ENCODE data around the gene TMEM254.
"Not testable (repeated sequence)": the region's sequence is repeated elsewhere in the genome, so short reads cannot be mapped to it uniquely, and the experiment has no call there.

Gene TMEM254

GRCh38 chr10:80075781-80076180 lies 2.7 kb upstream of the TMEM254 start:
- in situ Hi-C loops (cut with MboI; ENCODE audit: low sequenced_read_pairs), result no loop called here

- in situ Hi-C loops (cut with MboI; ENCODE audit: low sequenced_read_pairs), result no loop called here
Observed at GRCh38 chr10:80077869-80078447, 507 bp upstream of the TMEM254 start.

DNA sequence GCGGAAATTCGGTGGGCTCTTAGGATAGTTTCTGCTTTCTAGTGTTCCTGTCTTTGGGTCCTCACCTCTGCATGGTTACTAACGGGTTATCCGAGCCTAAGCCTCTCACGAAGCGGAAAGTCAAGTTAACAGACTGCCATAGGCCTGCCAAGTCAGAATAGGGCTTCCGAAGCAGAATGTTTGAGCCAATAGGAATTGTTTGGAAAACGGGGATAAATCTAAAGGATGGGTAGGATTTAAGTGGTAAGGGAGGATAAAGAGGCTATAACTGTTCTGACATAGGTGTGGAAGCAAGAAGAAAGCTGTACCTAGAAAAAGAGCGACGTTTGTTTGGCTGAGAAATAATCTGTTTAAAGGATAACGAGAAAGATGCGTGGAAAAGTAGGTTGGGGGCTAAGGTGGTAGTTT lies 851 bp downstream of the TMEM254 start:
- in situ Hi-C loops (cut with MboI; ENCODE audit: low sequenced_read_pairs), result no loop called here

DNA sequence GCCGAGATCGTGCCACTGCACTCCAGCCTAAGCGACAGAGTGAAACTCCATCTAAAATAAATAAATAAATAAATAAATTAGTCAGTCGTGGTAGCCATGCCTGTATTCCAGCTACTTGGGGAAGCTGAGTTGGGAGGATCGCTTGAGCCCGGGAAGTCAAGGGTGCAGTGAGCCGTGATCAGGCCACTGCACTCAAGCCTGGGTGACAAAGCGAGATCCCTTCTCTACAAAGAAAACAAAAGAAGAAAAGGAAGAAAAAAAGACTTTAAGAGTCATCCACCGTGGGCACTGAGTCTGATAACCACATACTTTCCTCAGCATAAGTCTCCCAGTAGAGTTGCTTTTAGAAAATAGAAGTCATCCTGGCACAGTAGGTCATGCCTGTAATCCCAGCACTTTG lies 2.6 kb downstream of the TMEM254 start:
- in situ Hi-C loops (cut with MboI; ENCODE audit: low sequenced_read_pairs), result no loop called here

DNA sequence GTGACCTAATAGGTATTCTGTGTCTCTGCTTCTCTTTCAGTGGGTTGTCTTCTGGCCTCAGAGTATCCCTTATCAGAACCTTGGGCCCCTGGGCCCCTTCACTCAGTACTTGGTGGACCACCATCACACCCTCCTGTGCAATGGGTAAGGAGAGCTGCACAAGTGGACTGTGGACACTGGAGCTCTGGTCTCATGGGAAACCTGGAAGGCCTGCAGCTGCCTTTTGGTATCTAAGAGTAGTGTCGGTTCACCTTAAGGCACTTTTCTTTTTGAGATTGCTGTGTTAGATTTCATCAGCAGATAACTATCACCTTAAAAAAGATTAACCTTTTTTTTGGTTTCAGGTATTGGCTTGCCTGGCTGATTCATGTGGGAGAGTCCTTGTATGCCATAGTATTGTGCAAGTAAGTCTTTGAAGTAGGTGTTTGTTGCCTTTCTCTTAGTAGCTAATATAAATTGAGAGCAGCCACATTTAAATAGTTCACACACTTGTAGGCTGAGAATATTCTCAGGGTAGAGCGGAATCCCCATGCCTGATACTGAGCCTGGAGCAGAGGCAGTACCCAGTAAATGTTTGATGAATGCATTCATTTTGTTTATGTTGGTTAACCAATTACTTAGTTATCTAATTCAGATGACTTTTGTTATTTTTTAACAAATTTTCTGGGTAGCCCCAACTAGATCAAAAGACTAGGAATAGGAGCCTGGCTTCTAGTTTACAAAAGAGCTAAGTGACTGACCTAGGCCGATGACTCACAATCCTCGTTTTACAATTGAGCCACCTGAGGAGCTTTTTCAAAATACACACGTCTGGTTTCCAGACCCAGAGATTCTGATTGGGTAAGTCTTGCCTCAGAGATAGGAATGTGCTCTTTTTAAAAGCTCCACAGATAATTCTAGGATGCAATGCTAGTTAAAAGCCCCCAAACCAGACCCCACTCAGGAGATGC lies 3.6 kb downstream of the TMEM254 start:
- in situ Hi-C loops (cut with MboI; ENCODE audit: low sequenced_read_pairs), result no loop called here

DNA sequence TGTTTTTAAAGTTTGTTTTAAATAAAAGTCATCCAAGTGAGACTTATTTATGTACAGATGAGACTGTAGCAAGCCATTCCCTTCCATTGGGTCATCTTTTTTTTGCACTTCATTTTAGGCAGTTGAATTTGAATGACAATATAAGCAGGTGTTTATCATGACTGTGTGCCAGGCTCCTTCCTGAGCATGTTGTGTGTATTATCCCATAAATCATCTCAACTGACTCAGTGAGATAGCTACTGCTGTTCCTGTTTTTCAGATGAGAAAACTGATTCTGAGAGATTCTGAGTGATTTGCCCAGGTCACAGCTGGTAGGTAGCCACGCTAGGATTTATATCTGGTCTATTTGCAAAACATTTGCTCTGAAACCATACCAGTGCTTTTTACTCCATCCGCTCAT lies 11.7 kb downstream of the TMEM254 start:
- in situ Hi-C loops (cut with MboI; ENCODE audit: low sequenced_read_pairs), result no loop called here

GRCh38 chr10:80094231-80094630 lies 15.8 kb downstream of the TMEM254 start:
- in situ Hi-C loops (cut with MboI; ENCODE audit: low sequenced_read_pairs), result no loop called here

DNA sequence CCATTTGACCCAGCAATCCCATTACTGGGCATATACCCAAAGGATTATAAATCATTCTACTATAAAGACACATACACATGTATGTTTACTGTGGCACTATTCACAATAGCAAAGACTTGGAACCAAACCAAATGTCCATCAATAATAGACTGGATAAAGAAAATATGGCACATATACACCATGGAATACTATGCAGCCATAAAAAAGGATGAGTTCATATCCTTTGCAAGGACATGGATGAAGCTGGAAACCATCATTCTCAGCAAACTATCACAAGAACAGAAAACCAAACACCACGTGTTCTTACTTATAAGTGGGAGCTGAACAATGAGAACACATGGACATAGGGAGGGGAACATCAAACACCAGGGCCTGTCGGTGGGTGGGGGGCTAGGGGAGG lies 19.8 kb downstream of the TMEM254 start:
- in situ Hi-C loops (cut with MboI; ENCODE audit: low sequenced_read_pairs), result not testable (repeated sequence)

DNA sequence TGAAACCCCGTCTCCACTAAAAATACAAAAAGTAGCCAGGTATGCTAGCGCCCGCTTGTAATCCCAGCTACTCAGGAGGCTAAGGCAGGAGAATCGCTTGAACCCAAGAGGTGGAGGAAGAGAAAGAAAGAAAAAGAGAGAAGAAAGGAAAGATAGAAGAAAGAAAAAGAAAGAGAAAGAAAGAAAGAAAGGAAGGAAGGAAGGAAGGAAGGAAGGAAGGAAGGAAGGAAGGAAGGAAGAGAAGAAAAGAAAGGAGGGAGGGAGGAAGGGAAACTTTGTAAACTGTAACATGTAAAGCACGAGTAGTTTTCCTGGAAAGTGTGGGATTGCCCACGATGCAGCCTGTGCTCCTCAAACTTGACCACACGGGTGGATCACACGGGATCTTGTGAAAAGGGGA lies 20.8 kb downstream of the TMEM254 start:
- in situ Hi-C loops (cut with MboI; ENCODE audit: low sequenced_read_pairs), result not testable (repeated sequence)

DNA sequence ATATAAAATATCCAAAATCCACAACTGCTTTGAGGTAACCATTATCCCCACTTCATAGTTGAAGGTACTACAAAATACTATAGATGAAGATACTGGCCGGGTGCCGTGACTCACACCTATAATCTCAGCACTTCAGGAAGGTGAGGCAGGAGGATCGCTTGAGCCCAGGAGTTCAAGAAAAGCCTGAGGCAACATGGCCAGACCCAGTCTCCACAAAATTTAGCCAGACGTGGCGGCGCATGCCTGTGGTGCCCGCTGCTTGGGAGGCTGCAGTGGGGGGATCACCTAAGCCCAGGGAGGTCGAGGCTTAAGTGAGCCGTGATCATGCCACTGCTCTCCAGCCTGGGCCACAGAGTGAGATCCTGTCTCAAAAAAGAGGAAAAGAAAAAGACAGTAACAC lies 21.7 kb downstream of the TMEM254 start:
- in situ Hi-C loops (cut with MboI; ENCODE audit: low sequenced_read_pairs), result no loop called here

GRCh38 chr10:80100861-80101695 lies 22.6 kb downstream of the TMEM254 start:
- in situ Hi-C loops (cut with MboI; ENCODE audit: low sequenced_read_pairs), result no loop called here

- in situ Hi-C loops (cut with MboI; ENCODE audit: low sequenced_read_pairs), result no loop called here
Observed at GRCh38 chr10:80104066-80104926, 25.8 kb downstream of the TMEM254 start.

DNA sequence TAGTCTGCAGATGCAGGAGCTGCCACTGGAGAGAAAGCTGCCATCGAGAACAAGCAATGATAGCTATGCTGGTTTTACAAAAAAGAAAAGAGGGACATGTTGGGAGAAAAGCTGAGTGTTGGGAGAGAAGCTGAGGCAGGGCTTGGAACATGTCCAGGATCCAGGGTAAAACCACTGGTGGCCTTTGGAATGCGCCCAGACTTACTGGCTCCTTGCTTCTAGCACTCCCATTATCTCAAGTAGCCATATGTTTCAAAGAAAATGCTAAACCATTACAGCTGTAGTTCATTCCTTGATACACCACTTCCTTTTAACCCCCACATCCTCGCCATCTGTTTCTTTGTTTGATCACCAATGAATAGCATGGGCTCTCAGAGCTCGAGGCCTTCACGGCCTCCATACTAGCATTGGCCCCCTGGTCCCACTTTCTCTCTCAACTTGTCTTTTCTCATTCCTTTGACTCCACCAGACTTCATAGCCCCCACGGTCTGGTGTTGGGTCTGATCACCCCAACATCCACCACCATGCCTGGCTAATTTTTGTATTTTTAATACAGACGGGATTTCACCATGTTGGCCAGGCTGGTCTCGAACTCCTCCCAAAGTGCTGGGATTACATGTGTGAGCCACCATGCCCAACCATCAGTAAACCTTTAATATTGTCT lies 30.2 kb downstream of the TMEM254 start:
- in situ Hi-C loops (cut with MboI; ENCODE audit: low sequenced_read_pairs), result no loop called here

- in situ Hi-C loops (cut with MboI; ENCODE audit: low sequenced_read_pairs), result no loop called here
Observed at GRCh38 chr10:80110986-80111385, 32.5 kb downstream of the TMEM254 start.

GRCh38 chr10:80118669-80119068 lies 40.2 kb downstream of the TMEM254 start:
- in situ Hi-C loops (cut with MboI; ENCODE audit: low sequenced_read_pairs), result no loop called here

GRCh38 chr10:80122110-80122710 lies 43.7 kb downstream of the TMEM254 start:
- in situ Hi-C loops (cut with MboI; ENCODE audit: low sequenced_read_pairs), result no loop called here

GRCh38 chr10:80122746-80123145 lies 44.3 kb downstream of the TMEM254 start:
- in situ Hi-C loops (cut with MboI; ENCODE audit: low sequenced_read_pairs), result no loop called here

DNA sequence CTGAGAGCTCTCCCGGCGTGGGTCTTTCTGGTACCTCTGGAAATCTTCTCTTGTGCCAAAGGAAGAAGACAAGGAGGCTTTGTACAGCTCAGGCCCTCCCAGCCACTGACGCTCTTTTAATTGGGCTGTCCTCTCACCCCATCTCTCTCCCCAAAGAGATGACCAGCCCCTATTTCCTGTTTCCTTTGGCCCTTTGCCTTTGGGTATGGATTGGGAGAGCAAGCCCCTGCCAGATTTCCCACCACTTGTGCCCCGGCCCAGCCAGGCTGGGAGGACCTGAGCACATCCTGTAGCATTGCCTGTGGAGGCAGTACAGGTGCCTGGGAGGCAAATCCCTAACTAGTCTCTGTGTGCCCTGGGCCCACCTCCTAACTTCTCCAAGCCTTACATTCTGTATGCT lies 48.4 kb downstream of the TMEM254 start:
- in situ Hi-C loops (cut with MboI; ENCODE audit: low sequenced_read_pairs), result no loop called here

DNA sequence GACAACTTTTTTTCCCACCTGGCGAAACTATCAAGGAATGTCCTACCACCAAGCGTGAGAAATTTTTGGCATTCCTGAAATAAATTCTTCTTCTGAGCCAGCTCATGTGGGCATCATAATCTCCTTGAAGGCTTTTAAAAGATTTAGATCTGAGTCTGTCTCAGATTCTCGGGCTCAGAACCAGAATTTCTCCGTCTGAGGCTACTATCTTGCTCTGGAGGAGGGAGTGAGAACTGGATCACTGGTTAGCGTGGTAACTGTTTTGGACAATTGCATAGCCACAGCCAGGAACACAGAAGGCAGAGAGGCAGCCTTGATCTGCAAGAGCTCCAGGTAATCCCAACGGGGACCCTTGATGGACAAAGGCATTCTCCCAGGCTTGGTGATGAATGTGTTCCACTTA lies 53.0 kb downstream of the TMEM254 start:
- in situ Hi-C loops (cut with MboI; ENCODE audit: low sequenced_read_pairs), result no loop called here

All from HL-60/S4 treated with retinoic acid at 250 ng/mL for 4 days and 3 days (cell line).